ENCODE measurements around the gene CNOT6.

- TF ChIP-seq, protein P1, sequence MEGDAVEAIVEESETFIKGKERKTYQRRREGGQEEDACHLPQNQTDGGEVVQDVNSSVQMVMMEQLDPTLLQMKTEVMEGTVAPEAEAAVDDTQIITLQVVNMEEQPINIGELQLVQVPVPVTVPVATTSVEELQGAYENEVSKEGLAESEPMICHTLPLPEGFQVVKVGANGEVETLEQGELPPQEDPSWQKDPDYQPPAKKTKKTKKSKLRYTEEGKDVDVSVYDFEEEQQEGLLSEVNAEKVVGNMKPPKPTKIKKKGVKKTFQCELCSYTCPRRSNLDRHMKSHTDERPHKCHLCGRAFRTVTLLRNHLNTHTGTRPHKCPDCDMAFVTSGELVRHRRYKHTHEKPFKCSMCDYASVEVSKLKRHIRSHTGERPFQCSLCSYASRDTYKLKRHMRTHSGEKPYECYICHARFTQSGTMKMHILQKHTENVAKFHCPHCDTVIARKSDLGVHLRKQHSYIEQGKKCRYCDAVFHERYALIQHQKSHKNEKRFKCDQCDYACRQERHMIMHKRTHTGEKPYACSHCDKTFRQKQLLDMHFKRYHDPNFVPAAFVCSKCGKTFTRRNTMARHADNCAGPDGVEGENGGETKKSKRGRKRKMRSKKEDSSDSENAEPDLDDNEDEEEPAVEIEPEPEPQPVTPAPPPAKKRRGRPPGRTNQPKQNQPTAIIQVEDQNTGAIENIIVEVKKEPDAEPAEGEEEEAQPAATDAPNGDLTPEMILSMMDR (IDR thresholded peaks at IDR 0.05): no peak
- TF ChIP-seq POLR2AphosphoS5 (IDR thresholded peaks at IDR 0.05; ENCODE audit: low read depth, low read length): no peak
- TF ChIP-seq TEAD4 (IDR thresholded peaks at IDR 0.05; ENCODE audit: borderline replicate concordance, insufficient read depth): no peak
- TF ChIP-seq GABPA (IDR thresholded peaks at IDR 0.05; ENCODE audit: low read depth): no peak
- no peak for TF ChIP-seq SIN3A (IDR thresholded peaks at IDR 0.05; ENCODE audit: borderline replicate concordance, low read depth, low read length)
- TF ChIP-seq FOXM1 (IDR thresholded peaks at IDR 0.05; ENCODE audit: low read depth): no peak
- no peak for TF ChIP-seq NRF1 (IDR thresholded peaks at IDR 0.05; ENCODE audit: low read depth, low read length)
- TF ChIP-seq RFX5 (IDR thresholded peaks at IDR 0.05; ENCODE audit: low read length): no peak
- no peak for TF ChIP-seq EZH2phosphoT487 (IDR thresholded peaks at IDR 0.05; ENCODE audit: borderline replicate concordance, low read depth)
- TF ChIP-seq ZBTB33 (IDR thresholded peaks at IDR 0.05; ENCODE audit: borderline replicate concordance, low read depth): no peak
- TF ChIP-seq, protein P2, sequence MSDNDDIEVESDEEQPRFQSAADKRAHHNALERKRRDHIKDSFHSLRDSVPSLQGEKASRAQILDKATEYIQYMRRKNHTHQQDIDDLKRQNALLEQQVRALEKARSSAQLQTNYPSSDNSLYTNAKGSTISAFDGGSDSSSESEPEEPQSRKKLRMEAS (IDR thresholded peaks at IDR 0.05; ENCODE audit: low read depth): no peak
Measured at GRCh38 chr5:180464603-180464970, 29.6 kb upstream of the CNOT6 start.
